ENCODE measurements around the gene YY1AP1. TPM values are rescaled to one million over a fixed set of nuclear protein-coding genes. Genes with fewer than 3 reads are reported as not detected.
"Not testable (repeated sequence)": the region's sequence is repeated elsewhere in the genome, so short reads cannot be mapped to it uniquely, and the experiment has no call there.

Gene YY1AP1
- total RNA-seq, result 25.3 and 31.5 TPM in 2 replicates

DNA sequence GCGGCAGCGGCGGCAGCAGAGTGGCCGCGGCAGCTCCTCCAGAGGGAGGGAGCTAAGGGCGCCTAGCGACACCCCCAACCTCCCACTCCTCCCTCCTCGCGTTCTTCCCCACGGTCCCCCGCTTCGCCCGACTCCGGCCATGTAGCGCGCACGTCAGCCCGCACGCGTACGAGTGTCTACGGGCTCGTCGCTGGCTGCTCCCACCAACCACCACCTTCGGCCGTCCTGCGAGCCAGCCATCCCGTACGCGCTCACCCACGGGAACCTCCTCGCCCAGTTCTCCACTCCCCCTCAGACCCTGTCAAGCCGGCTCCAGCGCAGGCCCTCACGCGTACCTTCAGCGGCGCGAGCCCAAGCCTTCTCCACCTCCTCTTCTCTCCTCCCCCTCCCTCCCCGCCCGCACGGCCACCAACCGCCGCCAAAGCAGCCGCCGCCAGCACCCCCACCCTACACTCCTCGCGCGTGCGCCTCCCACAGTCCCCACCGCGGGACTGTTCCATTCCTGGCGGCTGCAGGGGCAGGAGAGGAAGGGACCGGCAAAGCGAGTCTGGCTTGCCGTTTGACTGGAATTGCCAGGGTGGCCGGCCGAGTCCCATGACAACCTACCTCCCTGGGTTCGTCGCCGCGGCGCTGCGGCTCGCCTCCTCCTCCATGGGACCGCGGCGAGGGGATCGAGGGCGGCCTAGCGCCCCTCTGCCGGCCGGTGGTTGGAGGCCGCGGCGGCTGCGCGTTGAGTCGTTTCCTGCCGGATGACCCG, at the start of gene YY1AP1:
Gene YY1AP1, minus strand, starts transcription at position 451 of the 757 bp plus-strand sequence. CDS start 8,338 bp downstream, outside the sequence.
- peak; percentile 63 for DNase-seq (ENCODE audit: low read depth, low spot score)

DNA sequence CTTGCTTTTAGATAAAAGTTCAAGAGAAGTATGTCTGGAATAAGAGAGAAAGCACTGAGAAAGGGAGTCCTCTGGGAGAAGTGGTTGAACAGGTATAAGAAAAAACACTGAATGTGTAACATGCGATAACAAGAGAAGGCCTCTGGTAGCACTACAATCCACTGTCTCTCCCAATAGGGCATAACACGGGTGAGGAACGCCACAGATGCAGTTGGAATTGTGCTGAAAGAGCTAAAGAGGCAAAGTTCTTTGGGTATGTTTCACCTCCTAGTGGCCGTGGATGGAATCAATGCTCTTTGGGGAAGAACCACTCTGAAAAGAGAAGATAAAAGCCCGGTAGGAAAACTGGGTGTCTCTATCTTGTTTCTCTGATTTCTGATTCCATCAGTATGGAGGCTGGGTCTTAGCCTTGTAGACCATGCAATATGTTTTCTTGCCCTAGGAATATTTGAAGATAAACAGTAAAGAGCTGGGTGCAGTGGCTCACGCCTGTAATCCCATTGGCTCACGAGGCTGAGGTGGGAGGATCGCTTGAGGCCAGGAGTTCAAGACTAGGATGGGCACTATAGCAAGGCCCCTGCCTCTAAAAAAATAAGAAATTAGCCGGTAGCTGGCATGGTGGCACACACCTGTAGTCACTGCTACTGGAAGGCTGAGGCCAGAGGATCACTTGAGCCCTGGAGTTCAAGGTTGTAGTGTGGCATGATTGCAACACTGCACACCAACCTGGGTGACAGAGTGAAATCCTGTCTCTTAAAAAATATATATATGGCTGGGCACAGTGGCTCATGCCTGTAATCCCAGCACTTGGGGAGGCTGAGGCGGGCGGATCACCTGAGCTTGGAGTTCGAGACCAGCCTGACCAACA, 40.7 kb upstream of the YY1AP1 start:
- peak; percentile 24 for DNase-seq (ENCODE audit: low read depth, low spot score)

DNA sequence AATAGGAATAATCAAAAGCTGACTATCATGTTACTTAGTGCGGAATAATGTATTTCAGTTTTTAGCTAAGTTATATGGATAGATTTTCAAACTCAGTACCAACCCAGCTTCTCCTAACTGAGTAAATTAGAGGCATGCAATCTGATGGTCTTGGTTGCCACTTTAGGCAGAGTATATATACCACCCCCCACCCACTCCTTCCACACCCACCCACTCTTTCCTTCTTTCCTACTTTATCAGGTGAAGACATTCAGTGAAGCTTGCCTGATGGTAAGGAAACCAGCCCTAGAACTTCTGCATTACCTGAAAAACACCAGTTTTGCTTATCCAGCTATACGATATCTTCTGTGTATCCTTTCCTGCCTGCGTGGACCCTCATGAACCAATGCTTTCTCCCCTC, 36.6 kb upstream of the YY1AP1 start:
- DNase-seq (ENCODE audit: low read depth, low spot score), result no peak

DNA sequence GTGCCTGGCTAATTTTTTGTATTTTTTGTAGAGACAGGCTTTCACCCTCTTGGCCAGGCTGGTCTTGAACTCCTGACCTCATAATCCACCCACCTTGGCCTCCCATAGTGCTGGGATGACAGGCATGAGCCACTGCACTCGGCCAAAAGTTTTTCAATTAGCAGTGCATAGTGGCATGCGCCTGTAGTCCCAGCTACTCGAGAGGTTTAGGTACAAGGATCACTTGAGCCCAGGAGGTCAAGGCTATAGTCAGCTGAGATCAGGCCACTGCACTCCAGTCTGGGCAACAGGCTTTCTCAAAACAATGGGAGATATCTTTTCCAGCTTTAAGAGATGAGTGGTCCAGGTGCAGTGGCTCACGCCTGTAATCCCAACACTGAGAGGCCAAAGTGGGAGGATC, 31.1 kb upstream of the YY1AP1 start:
- no peak for DNase-seq (ENCODE audit: low read depth, low spot score)

DNA sequence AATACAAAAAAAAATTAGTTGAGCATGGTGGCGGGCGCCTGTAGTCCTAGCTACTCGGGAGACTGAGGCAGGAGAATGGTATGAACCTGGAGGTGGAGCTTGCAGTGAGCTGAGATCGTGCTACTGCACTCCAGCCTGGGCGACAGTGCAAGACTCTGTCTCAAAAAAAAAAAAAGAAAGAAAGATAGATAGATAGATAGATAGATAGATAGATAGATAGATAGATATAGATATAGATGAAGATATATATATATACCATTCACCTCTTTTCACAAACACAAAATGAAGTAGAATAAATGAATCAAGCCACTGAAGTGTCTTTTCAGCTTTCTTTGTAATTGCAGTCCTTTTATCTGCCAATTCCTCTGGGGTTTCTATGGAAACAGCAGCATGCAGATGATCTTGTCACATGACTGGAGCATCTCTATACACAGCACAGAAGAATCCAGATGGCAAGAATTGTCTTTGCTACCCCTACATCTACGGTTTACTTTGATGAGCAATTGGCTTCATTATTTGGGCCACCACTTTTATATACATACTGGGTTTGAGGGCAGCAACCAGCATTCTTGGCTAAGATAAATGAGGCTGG, 30.0 kb upstream of the YY1AP1 start:
- DNase-seq (ENCODE audit: low read depth, low spot score), result not testable (repeated sequence)

DNA sequence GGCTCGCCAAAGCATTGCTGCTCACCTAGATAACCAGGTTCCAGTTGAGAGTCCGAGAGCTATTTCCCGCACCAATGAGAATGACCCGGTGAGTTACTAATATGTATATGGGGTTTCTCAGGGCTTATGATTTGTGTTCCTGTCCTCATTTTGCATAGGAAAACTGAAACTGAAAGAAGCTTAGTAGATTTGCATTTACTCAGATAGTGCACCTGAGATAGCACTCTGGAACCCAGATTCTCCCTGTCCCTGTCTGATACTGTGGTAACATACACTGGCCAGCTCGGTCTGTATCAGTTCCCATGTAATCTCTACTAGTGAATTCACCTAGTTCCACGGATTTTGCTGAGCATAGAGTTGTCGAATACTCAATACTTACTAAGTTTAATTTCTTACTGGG, 28.5 kb upstream of the YY1AP1 start:
- no peak for DNase-seq (ENCODE audit: low read depth, low spot score)

DNA sequence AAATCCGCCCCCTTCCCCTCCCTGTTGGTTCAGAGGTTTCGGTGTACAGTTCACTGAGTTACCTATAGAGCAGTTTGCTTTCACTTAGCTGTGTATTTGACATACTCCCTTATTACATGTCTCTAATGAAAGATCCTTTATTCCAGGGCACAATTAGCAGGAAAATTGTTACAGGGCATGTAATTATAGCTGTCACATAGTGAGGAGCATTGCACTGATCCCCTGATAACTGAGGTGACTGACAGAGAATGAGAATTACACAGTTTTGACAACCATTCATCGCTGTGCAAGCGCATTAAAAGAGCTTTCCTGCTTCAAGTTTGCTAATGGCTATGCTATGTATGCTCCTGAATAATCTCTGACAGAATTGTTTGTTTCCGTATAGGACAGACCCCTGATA, 27.2 kb upstream of the YY1AP1 start:
- no peak for DNase-seq (ENCODE audit: low read depth, low spot score)

GRCh38 chr1:155715056-155715455, 26.5 kb upstream of the YY1AP1 start:
- not testable (repeated sequence) for DNase-seq (ENCODE audit: low read depth, low spot score)

GRCh38 chr1:155713075-155713474, 24.5 kb upstream of the YY1AP1 start:
- DNase-seq (ENCODE audit: low read depth, low spot score), result no peak

- not testable (repeated sequence) for DNase-seq (ENCODE audit: low read depth, low spot score)
These were observed 24.1 kb upstream of the YY1AP1 start for GRCh38 chr1:155712636-155713035.

DNA sequence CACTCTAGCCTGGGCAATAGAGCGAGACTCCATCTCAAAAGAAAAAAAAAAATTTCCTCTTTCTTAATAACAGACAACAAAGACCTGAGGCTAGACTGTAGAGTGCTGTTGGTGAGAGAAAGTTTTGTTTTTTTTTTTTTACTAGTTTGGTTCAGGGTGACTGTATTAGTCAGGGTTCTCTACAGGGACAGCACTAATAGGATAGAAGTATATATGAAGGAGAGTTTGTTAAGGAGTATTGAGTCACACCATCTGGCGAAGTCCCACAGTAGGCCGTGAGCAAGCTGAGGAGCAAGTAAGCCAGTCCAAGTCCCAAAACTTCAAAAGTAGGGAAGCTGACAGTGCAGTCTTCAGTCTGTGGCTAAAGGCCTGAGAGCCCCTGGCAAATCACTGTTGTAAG, 22.9 kb upstream of the YY1AP1 start:
- not testable (repeated sequence) for DNase-seq (ENCODE audit: low read depth, low spot score)

- DNase-seq (ENCODE audit: low read depth, low spot score), result no peak
These were observed 20.8 kb upstream of the YY1AP1 start for GRCh38 chr1:155709391-155709790.

GRCh38 chr1:155706139-155706538, 17.6 kb upstream of the YY1AP1 start:
- DNase-seq (ENCODE audit: low read depth, low spot score), result no peak

DNA sequence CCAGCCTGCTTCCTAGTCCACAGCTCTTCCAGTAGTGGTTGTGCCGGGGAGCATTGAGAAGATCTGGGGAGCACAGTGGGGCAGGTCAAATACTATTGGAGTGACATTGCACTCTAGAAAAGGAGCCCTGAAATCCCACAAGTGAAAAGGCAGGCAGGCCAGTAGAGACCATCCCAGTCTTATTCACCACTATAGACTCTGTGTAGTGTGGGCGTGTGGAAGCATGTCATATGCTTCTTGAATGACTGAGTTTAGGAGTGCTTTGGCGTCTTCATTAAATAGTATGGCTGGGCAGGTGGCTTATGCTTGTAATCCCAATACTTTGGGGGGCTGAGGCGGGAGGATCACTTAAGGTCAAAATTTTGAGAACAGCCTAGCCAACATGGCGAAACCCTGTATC, 15.8 kb upstream of the YY1AP1 start:
- DNase-seq (ENCODE audit: low read depth, low spot score), result not testable (repeated sequence)

GRCh38 chr1:155703216-155703615, 14.6 kb upstream of the YY1AP1 start:
- DNase-seq (ENCODE audit: low read depth, low spot score), result no peak

GRCh38 chr1:155701675-155702074, 13.1 kb upstream of the YY1AP1 start:
- DNase-seq (ENCODE audit: low read depth, low spot score), result not testable (repeated sequence)

DNA sequence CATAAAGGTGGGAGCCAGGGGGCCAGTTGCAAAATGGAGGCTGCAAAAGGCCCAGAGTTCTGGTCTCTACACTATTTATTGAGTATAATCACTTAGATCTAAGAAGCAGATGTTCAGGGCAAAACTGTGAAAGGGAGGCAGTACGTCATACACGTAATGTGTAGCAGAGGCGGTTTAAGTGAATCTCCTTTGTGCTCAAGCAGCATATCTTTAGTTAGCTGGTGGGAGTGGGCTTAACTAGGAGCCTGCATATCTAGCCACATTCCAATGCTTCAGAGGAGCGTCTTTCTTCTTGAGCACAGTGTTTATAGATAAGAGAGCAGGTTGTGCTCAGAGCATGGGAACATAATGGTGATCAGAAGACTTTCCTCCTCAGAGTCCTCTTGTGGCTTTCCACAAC, 10.5 kb upstream of the YY1AP1 start:
- not testable (repeated sequence) for DNase-seq (ENCODE audit: low read depth, low spot score)

DNA sequence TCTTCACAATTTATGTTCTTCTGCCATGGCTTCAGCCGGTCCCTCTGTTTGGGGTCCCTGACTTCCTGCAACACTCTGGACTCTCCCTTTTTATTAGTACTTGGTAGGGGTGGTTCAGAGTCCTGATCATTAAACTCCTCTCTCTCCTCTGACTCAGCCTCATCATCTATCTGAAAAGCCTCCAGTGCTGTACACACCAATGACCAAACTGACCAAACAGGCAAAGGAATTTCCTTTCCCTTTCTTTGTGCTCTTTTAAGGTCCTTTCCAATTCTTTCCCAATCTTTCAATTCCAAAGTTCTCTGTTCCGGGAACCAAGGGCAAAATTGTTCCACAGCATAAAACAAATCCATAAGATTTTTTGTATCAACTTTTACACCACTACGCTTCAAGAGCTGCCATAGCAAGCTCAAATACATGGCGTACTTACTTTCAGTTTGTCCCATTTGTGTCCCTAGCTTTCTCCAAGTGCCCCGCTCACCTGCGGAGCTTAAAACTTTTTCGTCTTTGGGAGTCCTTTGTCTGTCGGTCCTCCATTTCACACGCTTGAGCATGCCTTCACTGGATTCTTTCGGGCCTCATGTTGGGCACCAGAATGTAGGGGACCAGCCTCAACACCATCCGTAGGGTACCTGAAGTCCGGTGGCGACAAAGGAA, 9.9 kb upstream of the YY1AP1 start:
- DNase-seq (ENCODE audit: low read depth, low spot score), result no peak

GRCh38 chr1:155697616-155698015, 9.0 kb upstream of the YY1AP1 start:
- not testable (repeated sequence) for DNase-seq (ENCODE audit: low read depth, low spot score)

DNA sequence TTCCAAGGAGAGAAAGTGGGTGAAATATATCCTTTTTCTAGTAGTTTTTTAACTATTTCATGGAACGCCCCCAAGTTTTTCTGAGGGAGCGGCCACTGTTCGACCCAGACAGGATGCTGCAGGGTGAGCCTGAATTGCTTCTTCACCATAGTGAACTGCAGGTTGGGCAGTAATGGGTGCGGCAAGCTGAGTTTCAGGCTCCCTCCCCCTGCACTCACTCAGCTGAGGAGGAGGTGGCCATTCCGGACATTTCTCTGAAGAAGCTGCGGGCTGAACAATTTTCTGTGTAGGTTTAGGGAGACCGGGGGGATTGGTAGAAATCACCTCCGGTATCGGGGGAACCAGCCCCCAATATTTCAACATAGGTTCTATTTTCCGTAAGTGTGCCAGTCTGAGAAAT, 8.5 kb upstream of the YY1AP1 start:
- DNase-seq (ENCODE audit: low read depth, low spot score), result no peak

DNA sequence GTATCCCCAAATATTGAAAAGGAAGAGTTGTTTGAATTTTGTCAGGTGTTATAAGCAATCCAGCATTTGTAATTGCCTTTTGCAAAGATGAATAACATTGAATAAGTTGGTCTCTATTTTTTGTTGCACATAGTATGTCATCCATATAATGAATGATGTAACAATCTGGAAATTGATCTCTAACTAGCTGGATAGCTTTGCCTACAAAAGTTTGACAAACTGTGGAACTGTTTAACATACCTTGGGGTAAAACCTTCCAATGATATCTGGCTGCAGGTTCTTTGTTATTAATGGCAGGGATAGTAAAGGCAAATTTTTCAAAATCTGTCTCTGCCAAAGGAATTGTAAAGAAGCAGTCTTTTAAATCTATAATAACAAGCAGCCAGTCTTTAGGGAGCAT, 8.0 kb upstream of the YY1AP1 start:
- DNase-seq (ENCODE audit: low read depth, low spot score), result no peak

GRCh38 chr1:155695608-155696007, 7.0 kb upstream of the YY1AP1 start:
- DNase-seq (ENCODE audit: low read depth, low spot score), result no peak
